HG03342 (cell line): Measurements from ENCODE around the gene RBM19.

Experiments used
- ATAC-seq: cut with Tn5 transposase; IDR thresholded peaks from one replicate; pipeline ENCODE4 v1.9.1; 2021; ENCODE audit warnings: mild to moderate bottlenecking, moderate library complexity; ENCODE audit not compliant: unreplicated experiment

The RBM19 gene

GRCh38 chr12:113862590-113863454, 103.3 kb downstream of the RBM19 start:
- no peak for ATAC-seq

DNA sequence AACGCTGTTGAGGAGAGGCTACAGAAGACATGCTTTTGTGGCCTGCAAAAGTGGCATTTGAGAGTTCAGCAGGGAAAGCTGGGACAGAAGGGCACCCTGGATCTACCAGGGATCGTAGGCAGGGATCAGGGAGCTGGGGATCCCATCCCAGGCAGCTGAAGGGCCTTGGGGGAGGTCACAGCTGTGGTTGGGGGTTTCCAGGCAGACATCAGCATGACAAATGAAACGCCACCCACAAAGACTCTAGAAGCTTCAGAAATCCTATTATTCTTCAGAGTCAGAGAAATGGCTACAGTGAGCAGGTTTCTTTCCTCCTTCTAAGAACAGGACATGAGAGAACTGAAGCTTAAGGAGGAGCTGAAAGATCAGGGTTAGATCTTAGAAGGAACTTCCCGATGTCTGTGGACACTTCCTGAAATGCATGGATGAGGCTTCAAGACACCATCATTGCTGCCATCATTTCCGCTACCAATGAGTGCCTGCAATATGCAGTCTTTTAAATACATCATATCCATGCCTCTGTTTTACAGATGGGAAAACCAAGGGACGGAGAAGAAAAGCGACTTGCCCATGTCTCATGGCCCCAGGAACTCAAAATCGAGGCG, 104.3 kb downstream of the RBM19 start:
- ATAC-seq = no peak

GRCh38 chr12:113860950-113861349, 105.2 kb downstream of the RBM19 start:
- ATAC-seq = no peak

- no peak for ATAC-seq
Observed at GRCh38 chr12:113860059-113860820, 105.9 kb downstream of the RBM19 start.

- ATAC-seq = no peak
Observed at GRCh38 chr12:113858841-113859386, 107.2 kb downstream of the RBM19 start.

GRCh38 chr12:113857371-113857770, 108.8 kb downstream of the RBM19 start:
- ATAC-seq = no peak

- no peak for ATAC-seq
Observed at GRCh38 chr12:113855998-113856397, 110.1 kb downstream of the RBM19 start.

DNA sequence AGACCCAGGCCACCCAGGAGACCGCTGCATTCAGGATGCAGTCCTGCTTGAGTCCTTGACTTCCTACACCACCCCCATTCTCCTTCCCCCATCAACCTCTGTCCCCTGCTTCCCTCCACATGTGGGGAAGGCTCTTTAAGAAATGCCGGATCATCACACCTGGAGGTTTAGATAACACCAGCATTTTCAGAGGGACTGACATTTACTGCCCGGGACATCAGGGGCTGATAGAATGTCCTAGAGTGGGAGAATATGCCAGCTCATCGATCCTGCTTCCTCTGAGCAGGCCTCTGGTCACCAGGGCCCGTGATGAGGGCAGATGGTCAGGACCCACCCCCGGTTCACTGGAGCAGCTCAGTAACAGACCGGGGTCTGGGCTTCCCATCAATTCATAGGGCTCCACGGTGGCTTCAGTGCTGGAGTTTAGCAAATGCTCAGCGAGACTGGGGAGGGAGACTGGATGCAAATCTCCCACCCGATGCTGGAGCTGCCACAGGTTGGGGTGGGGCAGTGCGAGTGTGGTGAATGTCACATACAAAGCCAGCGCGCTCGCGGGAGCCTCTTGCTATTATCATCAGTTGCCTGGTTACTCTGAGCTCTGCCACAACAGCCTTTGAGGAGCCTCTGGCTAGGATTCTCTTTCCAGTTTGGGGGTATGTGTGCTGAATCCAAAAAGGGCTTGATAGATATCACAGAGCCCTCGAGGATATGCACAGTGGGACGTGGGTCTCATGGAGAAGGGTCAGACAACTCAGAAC, 111.6 kb downstream of the RBM19 start:
- no peak for ATAC-seq

DNA sequence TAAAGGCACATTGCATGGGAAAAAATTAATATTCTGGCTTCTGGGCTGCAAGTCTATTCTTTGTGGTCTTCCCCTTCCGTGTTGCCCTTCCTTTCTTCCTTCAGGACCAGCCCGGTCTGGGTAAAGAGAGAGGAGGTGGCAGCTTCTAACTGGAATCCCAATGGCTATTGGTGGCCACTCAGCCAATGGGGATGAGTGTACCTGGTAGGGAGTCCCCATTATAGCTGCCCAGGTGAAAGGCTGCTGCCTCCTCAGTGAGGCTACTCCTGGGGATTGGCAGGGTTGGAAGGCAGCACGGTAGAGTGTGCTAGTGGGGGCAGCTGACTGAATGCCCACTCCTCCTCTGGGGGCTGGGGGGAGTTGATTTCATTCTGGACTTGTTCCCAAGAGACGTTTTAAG, 112.6 kb downstream of the RBM19 start:
- no peak for ATAC-seq

- ATAC-seq = no peak
Observed at GRCh38 chr12:113852695-113853490, 113.2 kb downstream of the RBM19 start.

DNA sequence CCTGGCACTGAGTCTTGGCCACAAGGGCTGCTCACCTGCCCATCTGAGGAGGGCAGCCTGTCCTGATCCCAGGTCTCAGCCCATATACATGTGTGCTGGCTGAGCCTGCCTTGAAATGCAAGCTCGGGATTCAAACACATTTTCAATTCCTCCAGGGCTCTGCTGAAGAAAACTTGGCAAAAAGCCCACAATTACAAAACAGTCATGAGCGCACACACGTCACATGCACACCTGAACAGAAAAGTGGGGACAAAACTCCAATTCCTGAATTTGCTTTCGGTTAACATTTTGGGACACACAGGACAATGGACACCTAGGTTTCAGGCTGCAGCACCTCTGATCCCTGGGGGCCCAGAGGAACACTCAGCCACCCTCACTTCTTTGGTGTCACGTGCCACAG, 113.9 kb downstream of the RBM19 start:
- no peak for ATAC-seq

DNA sequence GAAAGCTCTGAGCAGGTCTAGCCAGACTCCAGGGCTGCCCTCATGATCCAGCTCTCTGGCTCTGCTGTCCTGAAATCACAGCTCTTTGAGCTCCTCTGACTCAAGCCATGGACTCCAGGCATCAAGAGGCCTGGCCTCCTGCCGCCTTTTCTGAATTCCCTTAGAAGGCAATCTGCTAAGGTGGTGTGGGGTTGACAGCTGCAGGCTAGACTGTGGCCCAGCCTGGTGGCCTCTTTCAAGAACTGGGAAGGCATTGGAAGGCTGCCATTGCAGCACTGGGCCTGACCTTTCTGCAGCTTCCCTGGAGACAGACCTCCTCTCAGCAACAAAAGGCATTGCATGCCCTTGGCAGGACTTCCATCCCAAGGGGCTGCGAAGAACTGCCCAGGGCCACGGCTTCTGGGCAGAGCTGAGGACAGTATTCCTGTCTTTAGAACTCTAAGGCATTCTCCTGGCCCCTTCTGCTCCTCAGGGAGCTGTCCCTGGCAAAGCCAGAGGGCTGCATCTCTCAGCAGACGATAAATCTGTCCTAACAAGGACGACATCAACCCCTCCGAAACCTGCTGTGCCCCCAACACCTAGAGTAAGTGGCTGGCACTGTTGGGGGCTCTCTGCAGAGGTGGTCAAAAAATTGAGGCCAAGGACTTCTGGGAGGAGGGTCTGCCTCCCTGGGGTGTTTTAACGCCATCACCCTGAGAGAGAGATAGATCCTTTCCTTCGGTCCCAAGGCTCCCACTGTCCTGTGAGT, 115.6 kb downstream of the RBM19 start:
- ATAC-seq = no peak

DNA sequence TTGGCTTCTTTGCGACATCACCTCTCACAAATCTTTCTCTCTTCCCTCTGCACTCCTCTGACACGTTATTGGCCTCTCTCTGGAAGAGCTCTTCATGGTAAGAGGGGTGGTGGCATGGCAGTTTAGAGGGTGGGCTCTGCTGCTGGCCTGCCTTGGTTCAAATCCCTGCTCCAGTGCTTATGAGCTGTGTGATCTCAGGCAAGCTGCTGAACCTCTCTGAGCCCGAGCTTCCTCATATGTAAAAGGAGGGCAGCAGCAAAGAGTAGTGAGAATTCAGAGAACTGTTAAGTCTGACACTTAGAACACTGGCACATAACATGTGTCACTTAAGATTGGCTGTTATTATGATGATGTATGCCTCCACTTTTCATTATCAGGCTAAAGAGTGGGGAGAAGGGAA, 118.3 kb downstream of the RBM19 start:
- no peak for ATAC-seq

DNA sequence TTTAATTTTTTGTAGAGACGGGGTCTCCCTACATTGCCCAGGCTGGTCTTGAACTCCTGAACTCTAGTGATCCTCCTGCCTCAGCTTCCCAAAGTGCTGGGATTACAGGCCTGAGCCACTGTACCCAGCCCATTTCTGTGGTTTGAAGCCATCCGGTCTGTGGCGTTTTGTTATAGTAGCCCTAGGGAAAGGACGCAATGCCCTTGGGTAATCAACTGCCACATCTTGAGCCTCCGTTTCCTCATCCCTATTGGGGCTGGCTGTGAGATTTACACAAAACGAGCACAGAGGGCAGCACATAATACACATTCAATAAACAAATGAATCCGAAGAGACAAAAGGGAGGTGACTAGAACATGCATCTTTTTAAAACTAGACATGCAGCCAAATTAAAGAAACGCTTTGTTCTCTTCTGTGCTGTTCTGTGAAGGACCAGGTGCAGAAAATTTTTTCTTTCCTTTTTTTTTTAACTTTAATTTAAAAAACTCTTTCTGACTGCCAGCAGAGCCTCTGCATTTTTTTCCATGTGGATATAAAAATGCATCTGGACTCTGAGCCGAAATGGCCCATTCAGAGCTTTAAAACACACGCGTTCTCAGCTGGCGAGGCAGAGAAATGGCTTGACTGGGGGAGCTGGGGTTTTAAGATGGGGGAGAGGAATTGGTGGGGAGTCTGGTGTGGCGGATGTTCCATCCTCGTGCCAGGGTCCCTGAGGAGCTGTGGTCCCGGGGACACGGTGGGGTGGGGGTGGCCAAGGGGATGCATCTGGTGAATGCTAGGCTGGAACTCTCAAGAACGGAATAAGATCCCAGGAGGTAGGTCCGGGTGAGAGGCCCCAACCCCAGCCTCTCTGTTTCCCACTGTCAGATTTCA, 119.0 kb downstream of the RBM19 start:
- ATAC-seq = no peak

GRCh38 chr12:113845900-113846674, 120.0 kb downstream of the RBM19 start:
- no peak for ATAC-seq

GRCh38 chr12:113844495-113845210, 121.5 kb downstream of the RBM19 start:
- ATAC-seq = no peak

DNA sequence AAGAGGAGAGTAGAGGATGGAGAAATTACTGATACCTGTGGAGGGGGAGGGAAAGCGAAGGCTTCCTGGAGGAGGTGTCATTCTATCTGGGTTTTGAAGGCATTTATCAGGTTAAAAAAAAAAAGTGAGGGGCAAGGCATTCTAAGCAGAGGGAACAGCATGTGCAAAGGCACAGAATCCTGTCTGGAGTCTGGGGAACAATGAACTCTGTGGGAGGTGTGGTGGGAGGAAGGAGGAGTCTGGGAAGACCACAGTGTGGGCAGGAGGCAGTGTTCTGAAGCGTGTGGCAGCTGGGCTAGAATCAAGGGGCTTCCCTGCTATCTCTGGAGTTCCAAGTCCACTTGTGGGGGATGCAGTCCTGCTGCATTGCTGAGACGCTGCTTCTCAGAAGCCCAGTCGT, 123.4 kb downstream of the RBM19 start:
- ATAC-seq = no peak
